Measurements from ENCODE around the gene TMEM272. TPM values are rescaled to one million over a fixed set of nuclear protein-coding genes. Genes with fewer than 3 reads are reported as not detected.

TMEM272 gene
- polyA plus RNA-seq, 1 of the 3 experiments (the other 2 are of a cell fraction) = not detected

GRCh38 chr13:51873837-51874236 is 28.9 kb upstream of the TMEM272 start:
- Histone ChIP-seq H2AFZ (ENCODE audit: low read depth) (no peak overlapping the region), H3K27ac (ENCODE audit: low read depth in 2 of 2, low read length in 1 of 2) (no peak overlapping the region), H3K27me3 (ENCODE audit: insufficient read depth) (no peaks in the 10 kb centered on the region), H3K9me3 (no peaks in the 10 kb centered on the region), H3K4me1 (ENCODE audit: control insufficient read depth in 1 of 2, insufficient read depth in 2 of 2, low read depth in 1 of 2, low read length in 1 of 2) (no peaks in the 10 kb centered on the region), H3K79me2 (ENCODE audit: insufficient read depth) (no peaks in the 10 kb centered on the region), H3K9ac (no peak overlapping the region), H3K9me2 (no peaks in the 10 kb centered on the region), H3K4me3 (ENCODE audit: low read depth in 2 of 2, low read length in 1 of 2) (no peak overlapping the region), H3F3A (replicated peaks; ENCODE audit: insufficient read depth) (peaks cover 2% of the 10 kb centered on the region), H3K4me2 (no peak overlapping the region), H3K36me3 (replicated peaks in 1 of 2; ENCODE audit: control insufficient read depth in 1 of 2, insufficient read depth in 2 of 2, low read length in 1 of 2) (no peaks in the 10 kb centered on the region), H4K20me1 (ENCODE audit: insufficient read depth) (no peaks in the 10 kb centered on the region)
- POLR2A ChIA-PET = no interaction called here
- CTCF ChIA-PET = no interaction called here
- WGBS (ENCODE audit: low lambda C conversion rate) = 100% methylated on average over 1 of the region's 1 CpG
- TF ChIP-seq RXRA (IDR thresholded peaks at IDR 0.05; ENCODE audit: borderline replicate concordance, low read depth) (no peak), PBX3 (IDR thresholded peaks at IDR 0.05) (no peak), YY1 (IDR thresholded peaks at IDR 0.05; ENCODE audit: low read depth) (no peak), NRF1 (IDR thresholded peaks at IDR 0.05; ENCODE audit: low read depth, low read length) (no peak), SIN3A (IDR thresholded peaks at IDR 0.05; ENCODE audit: borderline replicate concordance, low read depth, low read length) (no peak), ELF1 (IDR thresholded peaks at IDR 0.05) (no peak), RAD21 (IDR thresholded peaks at IDR 0.05; ENCODE audit: low read length) (no peak), POLR2AphosphoS5 (IDR thresholded peaks at IDR 0.05; ENCODE audit: low read depth, low read length) (no peak), TAF1 (IDR thresholded peaks at IDR 0.05; ENCODE audit: borderline replicate concordance, low read depth, low read length) (no peak), SMC3 (IDR thresholded peaks at IDR 0.05; ENCODE audit: low read depth, low read length) (no peak)
- TF ChIP-seq, protein P1, sequence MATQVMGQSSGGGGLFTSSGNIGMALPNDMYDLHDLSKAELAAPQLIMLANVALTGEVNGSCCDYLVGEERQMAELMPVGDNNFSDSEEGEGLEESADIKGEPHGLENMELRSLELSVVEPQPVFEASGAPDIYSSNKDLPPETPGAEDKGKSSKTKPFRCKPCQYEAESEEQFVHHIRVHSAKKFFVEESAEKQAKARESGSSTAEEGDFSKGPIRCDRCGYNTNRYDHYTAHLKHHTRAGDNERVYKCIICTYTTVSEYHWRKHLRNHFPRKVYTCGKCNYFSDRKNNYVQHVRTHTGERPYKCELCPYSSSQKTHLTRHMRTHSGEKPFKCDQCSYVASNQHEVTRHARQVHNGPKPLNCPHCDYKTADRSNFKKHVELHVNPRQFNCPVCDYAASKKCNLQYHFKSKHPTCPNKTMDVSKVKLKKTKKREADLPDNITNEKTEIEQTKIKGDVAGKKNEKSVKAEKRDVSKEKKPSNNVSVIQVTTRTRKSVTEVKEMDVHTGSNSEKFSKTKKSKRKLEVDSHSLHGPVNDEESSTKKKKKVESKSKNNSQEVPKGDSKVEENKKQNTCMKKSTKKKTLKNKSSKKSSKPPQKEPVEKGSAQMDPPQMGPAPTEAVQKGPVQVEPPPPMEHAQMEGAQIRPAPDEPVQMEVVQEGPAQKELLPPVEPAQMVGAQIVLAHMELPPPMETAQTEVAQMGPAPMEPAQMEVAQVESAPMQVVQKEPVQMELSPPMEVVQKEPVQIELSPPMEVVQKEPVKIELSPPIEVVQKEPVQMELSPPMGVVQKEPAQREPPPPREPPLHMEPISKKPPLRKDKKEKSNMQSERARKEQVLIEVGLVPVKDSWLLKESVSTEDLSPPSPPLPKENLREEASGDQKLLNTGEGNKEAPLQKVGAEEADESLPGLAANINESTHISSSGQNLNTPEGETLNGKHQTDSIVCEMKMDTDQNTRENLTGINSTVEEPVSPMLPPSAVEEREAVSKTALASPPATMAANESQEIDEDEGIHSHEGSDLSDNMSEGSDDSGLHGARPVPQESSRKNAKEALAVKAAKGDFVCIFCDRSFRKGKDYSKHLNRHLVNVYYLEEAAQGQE (IDR thresholded peaks at IDR 0.05; ENCODE audit: low read depth, low read length) = no peak
- no peak for DNase-seq

GRCh38 chr13:51873117-51873798 is 28.3 kb upstream of the TMEM272 start:
- H3K79me2 ChIP-seq (ENCODE audit: insufficient read depth) = no peaks in the 10 kb centered on the region
- ChIA-PET POLR2A (no interaction called here), CTCF (no interaction called here)

More at GRCh38 chr13:51873117-51873798, 28.3 kb upstream of the TMEM272 start:
- no peaks in the 10 kb centered on the region for H4K20me1 ChIP-seq (ENCODE audit: insufficient read depth)
- DNase-seq = no peak
- no peaks in the 10 kb centered on the region for H3K9me3 ChIP-seq
- no peaks in the 10 kb centered on the region for H3K4me1 ChIP-seq (ENCODE audit: control insufficient read depth in 1 of 2, insufficient read depth in 2 of 2, low read depth in 1 of 2, low read length in 1 of 2)
- no peak overlapping the region for H3K9ac ChIP-seq
- no peak overlapping the region for H3K4me2 ChIP-seq
- peaks cover 2% of the 10 kb centered on the region for H3F3A ChIP-seq (replicated peaks; ENCODE audit: insufficient read depth)
- TF ChIP-seq NFIC (IDR thresholded peaks at IDR 0.05; ENCODE audit: borderline replicate concordance) (no peak), USF1 (IDR thresholded peaks at IDR 0.05; ENCODE audit: borderline replicate concordance, low read depth) (no peak)
- H3K36me3 ChIP-seq (replicated peaks in 1 of 2; ENCODE audit: control insufficient read depth in 1 of 2, insufficient read depth in 2 of 2, low read length in 1 of 2) = no peaks in the 10 kb centered on the region
- H2AFZ ChIP-seq (ENCODE audit: low read depth) = no peak overlapping the region
- no peak overlapping the region for H3K4me3 ChIP-seq (ENCODE audit: low read depth in 2 of 2, low read length in 1 of 2)
- H3K27me3 ChIP-seq (ENCODE audit: insufficient read depth) = no peaks in the 10 kb centered on the region; the same call in 1 of the 2 replicates
- 78% methylated on average over 6 of the region's 6 CpGs for WGBS (ENCODE audit: low lambda C conversion rate)
- H3K9me2 ChIP-seq = no peaks in the 10 kb centered on the region
- H3K27ac ChIP-seq (ENCODE audit: low read depth in 2 of 2, low read length in 1 of 2) = no peak overlapping the region

All from SK-N-SH (cell line).